Parietal lobe (tissue), 2 donors: ENCODE measurements around the gene PTPN6. TPM values are rescaled to one million over a fixed set of nuclear protein-coding genes. Genes with fewer than 3 reads are reported as not detected.

Experiments used
- small RNA-seq: library from RNA; depleted of rRNA; stranded (forward); fragments of <200 nt; gene quantifications from one replicate; pipeline ENCODE3, GENCODE V24; 2014; ENCODE audit warnings: low replicate concordance
- total RNA-seq: library from RNA; depleted of rRNA; stranded (reverse); fragments of >200 nt; gene quantifications from one replicate; pipeline ENCODE4 v1.2.3, GENCODE V29; 2014

Gene PTPN6
- total RNA-seq = 3.4 TPM

DNA sequence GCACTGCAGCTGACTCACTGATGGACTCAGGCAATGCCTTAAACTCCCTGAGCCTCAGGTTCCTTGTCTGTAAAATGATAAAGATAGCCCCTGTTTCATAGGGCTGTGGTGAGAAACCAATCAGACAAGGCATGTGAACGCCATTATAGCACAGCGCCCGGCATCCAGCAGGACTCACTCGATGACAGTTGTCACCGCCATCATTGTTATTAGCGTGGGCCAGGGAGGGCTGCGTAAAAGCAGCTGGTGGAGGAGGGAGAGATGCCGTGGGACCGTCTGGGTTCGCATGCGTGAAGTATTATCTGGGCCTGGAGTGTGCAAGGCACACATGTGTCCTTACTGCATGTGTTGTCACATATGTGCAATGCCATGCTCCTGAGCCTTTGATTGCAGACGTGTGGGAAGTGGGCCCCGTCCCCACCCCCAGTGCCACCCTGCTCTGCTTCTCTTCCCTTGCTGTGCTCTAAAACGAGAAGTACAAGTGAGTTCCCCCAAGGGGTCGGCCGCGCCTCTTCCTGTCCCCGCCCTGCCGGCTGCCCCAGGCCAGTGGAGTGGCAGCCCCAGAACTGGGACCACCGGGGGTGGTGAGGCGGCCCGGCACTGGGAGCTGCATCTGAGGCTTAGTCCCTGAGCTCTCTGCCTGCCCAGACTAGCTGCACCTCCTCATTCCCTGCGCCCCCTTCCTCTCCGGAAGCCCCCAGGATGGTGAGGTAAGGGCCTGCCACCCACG is at the start of gene PTPN6:
PTPN6 (plus strand) TSS at position 546 of the 730 bp plus-strand sequence; CDS start at position 703, 157 bp downstream.

DNA sequence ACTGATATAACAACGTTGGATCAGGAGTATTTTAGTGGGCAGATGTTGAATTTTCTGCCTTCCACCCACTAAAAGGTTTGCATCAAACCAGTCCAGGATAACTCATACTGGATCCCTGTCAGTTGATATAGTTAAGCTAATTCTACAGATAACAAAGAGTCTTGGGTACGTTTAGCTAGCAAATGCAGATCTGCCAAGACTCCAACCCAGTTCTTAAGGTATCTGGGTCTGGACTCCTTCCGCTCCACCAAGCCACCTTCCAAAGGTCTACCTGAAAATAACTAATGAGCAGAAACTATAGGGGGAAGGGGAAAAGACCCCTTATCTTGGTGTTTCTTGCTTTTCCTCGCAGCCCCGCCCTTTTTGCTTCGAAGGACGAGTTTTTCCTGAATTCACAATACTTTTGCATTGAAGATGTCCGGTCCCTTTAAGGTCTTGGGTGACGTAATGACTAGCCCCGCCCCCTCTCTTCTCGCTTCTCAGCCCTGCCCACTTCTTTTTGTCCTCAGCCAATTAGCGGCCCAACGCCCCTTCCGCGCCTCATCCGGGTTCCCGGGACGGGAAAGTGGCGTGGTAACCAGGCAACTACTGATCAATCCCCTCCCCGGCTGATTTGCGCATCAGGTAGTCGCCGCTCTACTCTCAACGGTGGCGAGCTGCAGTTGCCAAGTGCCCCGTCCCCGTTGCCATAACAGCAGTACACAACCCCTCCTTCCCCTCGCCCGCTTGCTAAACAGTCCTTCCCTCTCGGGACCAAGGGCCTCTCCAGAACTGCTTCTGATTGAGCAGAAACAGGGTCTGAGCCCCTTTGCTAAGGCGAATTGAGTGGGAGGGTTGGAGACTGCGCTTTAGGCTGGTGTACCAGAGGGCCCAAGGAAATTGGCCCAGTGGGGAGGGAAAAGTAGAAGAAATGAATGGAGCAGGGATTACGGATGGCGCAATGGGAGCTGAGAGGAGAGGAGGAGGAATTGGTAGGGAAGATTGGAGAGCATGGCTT is 46.6 kb upstream of the PTPN6 start, which contains the start of gene LRRC23:
LRRC23 (plus strand) TSS at position 543 of the 997 bp plus-strand sequence. CDS start 812 bp downstream, outside the sequence.

DNA sequence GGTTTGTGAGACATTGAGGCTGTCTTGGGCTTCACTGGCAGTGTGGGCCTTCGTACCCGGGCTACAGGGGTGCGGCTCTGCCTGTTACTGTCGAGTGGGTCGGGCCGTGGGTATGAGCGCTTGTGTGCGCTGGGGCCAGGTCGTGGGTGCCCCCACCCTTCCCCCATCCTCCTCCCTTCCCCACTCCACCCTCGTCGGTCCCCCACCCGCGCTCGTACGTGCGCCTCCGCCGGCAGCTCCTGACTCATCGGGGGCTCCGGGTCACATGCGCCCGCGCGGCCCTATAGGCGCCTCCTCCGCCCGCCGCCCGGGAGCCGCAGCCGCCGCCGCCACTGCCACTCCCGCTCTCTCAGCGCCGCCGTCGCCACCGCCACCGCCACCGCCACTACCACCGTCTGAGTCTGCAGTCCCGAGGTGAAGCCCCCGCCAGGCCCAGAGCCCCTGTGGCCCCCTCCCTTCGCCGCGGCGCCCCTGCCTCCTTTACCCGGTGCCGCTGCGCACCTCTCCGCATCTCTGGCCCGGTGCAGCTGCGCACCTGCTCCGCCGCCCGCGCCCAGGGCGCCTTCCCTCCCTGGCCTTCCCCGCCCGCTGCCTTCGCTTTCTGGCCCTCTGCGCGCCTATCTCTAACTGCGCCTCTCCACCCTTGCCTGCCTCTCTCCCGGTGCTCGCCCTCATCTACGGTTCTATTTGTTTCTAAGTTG is 36.8 kb upstream of the PTPN6 start, which contains the start of gene ENO2:
ENO2 (plus strand) TSS at position 335 of the 701 bp plus-strand sequence. CDS start 1,253 bp downstream, outside the sequence.

DNA sequence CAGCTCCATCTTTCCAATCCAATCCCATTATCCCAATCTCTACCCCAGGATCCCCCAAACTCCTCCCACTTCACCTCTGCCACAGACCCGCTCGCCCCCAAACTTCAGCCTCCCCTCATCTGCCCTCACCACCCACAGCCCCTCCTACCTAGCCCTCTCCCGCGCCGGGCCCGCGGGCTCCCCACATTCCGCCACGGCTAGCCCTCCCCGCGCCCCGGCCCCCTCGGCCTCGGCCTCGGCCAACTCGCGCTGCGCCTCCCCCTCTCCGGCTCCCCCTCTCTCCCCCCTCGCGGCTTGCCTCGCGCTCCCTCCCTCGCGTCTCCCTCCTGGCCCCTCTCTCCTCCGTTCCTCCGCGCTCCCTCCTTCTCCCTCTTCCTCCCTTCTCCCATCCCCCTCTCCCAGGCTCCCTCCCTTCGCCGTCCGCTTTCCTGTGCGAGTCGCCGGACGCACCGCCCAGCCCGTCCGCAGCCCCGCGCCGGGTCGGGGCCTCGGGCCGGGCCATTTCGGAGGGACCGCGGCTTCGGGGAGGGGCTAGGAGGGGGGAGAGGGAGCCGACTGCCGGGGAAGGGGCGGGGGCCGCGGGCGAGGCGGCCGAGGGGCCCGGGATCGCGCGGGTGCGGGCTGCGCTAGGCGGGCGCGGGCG is 23.7 kb upstream of the PTPN6 start, which contains the start of gene ATN1:
ATN1 (plus strand) TSS at position 581 of the 643 bp plus-strand sequence. CDS start 6,043 bp downstream, outside the sequence.

DNA sequence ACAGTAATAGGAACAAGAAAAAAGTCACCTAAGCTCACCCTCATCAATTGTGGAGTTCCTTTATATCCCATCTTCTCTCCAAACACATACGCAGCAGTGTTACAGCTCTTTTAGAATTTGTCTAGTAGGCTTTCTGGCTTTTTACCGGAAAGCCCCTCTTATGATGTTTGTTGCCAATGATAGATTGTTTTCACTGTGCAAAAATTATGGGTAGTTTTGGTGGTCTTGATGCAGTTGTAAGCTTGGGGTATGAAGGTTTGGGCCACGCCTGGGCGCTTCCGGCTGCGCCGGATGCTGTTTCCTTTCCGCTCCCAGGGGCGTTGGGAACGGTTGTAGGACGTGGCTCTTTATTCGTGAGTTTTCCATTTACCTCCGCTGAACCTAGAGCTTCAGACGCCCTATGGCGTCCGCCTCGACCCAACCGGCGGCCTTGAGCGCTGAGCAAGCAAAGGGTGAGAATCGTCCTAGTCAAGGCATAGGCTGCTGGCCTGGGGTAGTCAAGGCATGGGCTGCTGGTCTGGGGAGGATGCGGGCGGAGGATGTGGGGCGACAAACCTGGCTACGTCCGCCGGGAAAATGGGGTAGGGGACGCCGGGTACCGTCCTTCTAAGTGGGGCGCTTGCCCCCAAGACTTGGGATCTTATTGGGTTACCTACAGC is 7.3 kb upstream of the PTPN6 start, which contains the start of the genes C12orf57 and RNU7-1:
C12orf57 (plus strand) TSS at position 301 of the 659 bp plus-strand sequence; CDS start at position 401, 100 bp downstream.
RNU7-1 (plus strand) TSS at position 95 of the 659 bp plus-strand sequence.

Small RNAs within 50 kb of the gene (small RNA-seq; reads per million reads assigned to genes)
- gene MIR141 (0.09 reads per million), gene MIR200C (not detected), gene RNU7-1 (not detected), gene SCARNA12 (0.37 reads per million, percentile 24 among the genes with 10 or more reads in this experiment)

Other genes starting within 250 kb of the PTPN6 start
- gene COPS7A, start 227.3 kb upstream of the PTPN6 start, total RNA-seq = 39.4 TPM
- gene MLF2, start 198.2 kb upstream of the PTPN6 start, total RNA-seq = 110 TPM
- 64.5 TPM for gene PTMS, start 185.0 kb upstream of the PTPN6 start, total RNA-seq
- gene LAG3, start 178.8 kb upstream of the PTPN6 start, total RNA-seq = not detected
- gene CD4, start 161.8 kb upstream of the PTPN6 start, total RNA-seq = 1.9 TPM
- gene GPR162, start 129.5 kb upstream of the PTPN6 start, total RNA-seq = 57.0 TPM
- 25.7 TPM for gene P3H3, start 122.9 kb upstream of the PTPN6 start, total RNA-seq
- gene GNB3, start 110.4 kb upstream of the PTPN6 start, total RNA-seq = 5.9 TPM
- 4.1 TPM for gene CDCA3, start 100.1 kb upstream of the PTPN6 start, total RNA-seq
- 64.8 TPM for gene USP5, start 99.2 kb upstream of the PTPN6 start, total RNA-seq
- gene TPI1, start 83.8 kb upstream of the PTPN6 start, total RNA-seq = 181 TPM
- gene SPSB2, start 78.1 kb upstream of the PTPN6 start, total RNA-seq = 2.8 TPM
- gene LRRC23, start 46.5 kb upstream of the PTPN6 start, total RNA-seq = 8.5 TPM
- gene ENO2, start 36.8 kb upstream of the PTPN6 start, total RNA-seq = 146 TPM
- 22.5 TPM for gene ATN1, start 23.4 kb upstream of the PTPN6 start, total RNA-seq
- gene RNU7-1, start 7.5 kb upstream of the PTPN6 start, total RNA-seq = not detected
- gene C12orf57, start 7.3 kb upstream of the PTPN6 start, total RNA-seq = 295 TPM
- gene PHB2, start 19.3 kb downstream of the PTPN6 start, total RNA-seq = 104 TPM
- gene EMG1, start 19.6 kb downstream of the PTPN6 start, total RNA-seq = 39.4 TPM
- gene LPCAT3, start 67.1 kb downstream of the PTPN6 start, total RNA-seq = 15.0 TPM
- 8.1 TPM for gene C1S, start 109.4 kb downstream of the PTPN6 start, total RNA-seq
- 1.6 TPM for gene C1R, start 141.1 kb downstream of the PTPN6 start, total RNA-seq
- gene C1RL, start 157.9 kb downstream of the PTPN6 start, total RNA-seq = 5.9 TPM
- gene RBP5, start 177.5 kb downstream of the PTPN6 start, total RNA-seq = not detected
- gene CLSTN3, start 179.0 kb downstream of the PTPN6 start, total RNA-seq = 79.2 TPM
- gene PEX5, start 238.3 kb downstream of the PTPN6 start, total RNA-seq = 62.9 TPM